GM12873 (cell line): ENCODE data around the gene IFI44.

Source experiments
- CTCF ChIP-seq: IDR thresholded peaks from 2 replicates; pipeline ENCODE4 v1.5.1; 2012; ENCODE audit warnings: low read depth, mild to moderate bottlenecking, moderate library complexity, low read length, control low read depth; ENCODE audit not compliant: insufficient read depth; ENCODE audit errors: missing control alignments

Gene IFI44

GRCh38 chr1:78681265-78681664 is 31.6 kb downstream of the IFI44 start:
- TF ChIP-seq CTCF = no peak

GRCh38 chr1:78682496-78682895 is 32.9 kb downstream of the IFI44 start:
- TF ChIP-seq CTCF = no peak

- no peak for TF ChIP-seq CTCF
These were observed 33.4 kb downstream of the IFI44 start for GRCh38 chr1:78683079-78683478.

- no peak for TF ChIP-seq CTCF
These were observed 37.7 kb downstream of the IFI44 start for GRCh38 chr1:78687315-78687714.

- no peak for TF ChIP-seq CTCF
These were observed 38.3 kb downstream of the IFI44 start for GRCh38 chr1:78687914-78688313.

GRCh38 chr1:78688697-78689096 is 39.1 kb downstream of the IFI44 start:
- TF ChIP-seq CTCF = no peak

GRCh38 chr1:78690516-78690915 is 40.9 kb downstream of the IFI44 start:
- no peak for TF ChIP-seq CTCF

GRCh38 chr1:78691995-78692747 is 42.5 kb downstream of the IFI44 start:
- no peak for TF ChIP-seq CTCF
